NB4 (cell line): ENCODE measurements around the gene AXIN1.

Source experiments
- DNase-seq: peaks from one replicate; pipeline ENCODE4 v3.0.0; 2010; ENCODE audit warnings: low read depth
- H3K4me3 ChIP-seq: one replicate; pipeline ENCODE4 v1.5.1; 2011; ENCODE audit warnings: mild to moderate bottlenecking, low read depth, low read length, moderate library complexity
- MYC ChIP-seq: IDR thresholded peaks from 2 replicates; pipeline ENCODE4 v1.6.1; 2011; ENCODE audit warnings: low read depth, low read length
- POLR2A ChIP-seq: IDR thresholded peaks from 2 replicates; pipeline ENCODE4 v1.6.1; 2011; ENCODE audit warnings: mild to moderate bottlenecking; ENCODE audit not compliant: insufficient read length; ENCODE audit errors: extremely low read depth
- TF ChIP-seq, protein P1 (sequence below): IDR thresholded peaks from one replicate; pipeline ENCODE4 v1.5.1; 2012; ENCODE audit warnings: low read depth, low read length
- TF ChIP-seq, protein P2 (sequence below): IDR thresholded peaks from 2 replicates; pipeline ENCODE4 v1.6.1; 2011; ENCODE audit warnings: low read depth, low read length

Gene AXIN1

DNA sequence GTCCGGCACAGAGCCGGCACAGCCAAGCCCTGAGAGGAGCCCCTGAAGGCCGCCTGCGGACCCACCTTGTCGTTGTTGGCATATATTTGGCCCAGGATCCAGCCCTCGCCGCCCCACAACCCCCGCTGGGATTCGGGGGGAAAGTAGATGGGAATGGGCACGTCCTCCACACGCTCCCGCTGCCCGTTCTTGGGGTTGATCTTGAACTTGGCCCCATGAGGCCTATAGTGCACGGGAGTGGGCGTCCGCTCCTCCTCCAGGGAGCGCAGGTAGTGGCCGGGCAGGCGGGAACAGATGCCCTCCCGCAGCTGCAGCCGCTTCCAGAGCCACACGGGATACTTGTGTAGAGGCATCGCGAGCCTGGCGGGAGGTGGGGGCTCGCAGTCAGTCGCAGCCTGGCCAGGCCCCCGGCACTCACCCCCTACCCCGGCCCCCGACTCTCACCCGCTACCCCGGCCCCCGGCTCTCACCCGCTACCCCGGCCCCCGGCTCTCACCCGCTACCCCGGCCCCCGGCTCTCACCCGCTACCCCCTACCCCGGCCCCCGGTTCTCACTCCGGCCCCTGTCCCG lies 17.4 kb upstream of the AXIN1 start:
- no peak overlapping the region for H3K4me3 ChIP-seq
- TF ChIP-seq, protein P1, sequence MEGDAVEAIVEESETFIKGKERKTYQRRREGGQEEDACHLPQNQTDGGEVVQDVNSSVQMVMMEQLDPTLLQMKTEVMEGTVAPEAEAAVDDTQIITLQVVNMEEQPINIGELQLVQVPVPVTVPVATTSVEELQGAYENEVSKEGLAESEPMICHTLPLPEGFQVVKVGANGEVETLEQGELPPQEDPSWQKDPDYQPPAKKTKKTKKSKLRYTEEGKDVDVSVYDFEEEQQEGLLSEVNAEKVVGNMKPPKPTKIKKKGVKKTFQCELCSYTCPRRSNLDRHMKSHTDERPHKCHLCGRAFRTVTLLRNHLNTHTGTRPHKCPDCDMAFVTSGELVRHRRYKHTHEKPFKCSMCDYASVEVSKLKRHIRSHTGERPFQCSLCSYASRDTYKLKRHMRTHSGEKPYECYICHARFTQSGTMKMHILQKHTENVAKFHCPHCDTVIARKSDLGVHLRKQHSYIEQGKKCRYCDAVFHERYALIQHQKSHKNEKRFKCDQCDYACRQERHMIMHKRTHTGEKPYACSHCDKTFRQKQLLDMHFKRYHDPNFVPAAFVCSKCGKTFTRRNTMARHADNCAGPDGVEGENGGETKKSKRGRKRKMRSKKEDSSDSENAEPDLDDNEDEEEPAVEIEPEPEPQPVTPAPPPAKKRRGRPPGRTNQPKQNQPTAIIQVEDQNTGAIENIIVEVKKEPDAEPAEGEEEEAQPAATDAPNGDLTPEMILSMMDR: no peak
- TF ChIP-seq POLR2A: no peak
- TF ChIP-seq, protein P2, sequence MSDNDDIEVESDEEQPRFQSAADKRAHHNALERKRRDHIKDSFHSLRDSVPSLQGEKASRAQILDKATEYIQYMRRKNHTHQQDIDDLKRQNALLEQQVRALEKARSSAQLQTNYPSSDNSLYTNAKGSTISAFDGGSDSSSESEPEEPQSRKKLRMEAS: no peak
- TF ChIP-seq MYC: no peak
- no peak for DNase-seq

DNA sequence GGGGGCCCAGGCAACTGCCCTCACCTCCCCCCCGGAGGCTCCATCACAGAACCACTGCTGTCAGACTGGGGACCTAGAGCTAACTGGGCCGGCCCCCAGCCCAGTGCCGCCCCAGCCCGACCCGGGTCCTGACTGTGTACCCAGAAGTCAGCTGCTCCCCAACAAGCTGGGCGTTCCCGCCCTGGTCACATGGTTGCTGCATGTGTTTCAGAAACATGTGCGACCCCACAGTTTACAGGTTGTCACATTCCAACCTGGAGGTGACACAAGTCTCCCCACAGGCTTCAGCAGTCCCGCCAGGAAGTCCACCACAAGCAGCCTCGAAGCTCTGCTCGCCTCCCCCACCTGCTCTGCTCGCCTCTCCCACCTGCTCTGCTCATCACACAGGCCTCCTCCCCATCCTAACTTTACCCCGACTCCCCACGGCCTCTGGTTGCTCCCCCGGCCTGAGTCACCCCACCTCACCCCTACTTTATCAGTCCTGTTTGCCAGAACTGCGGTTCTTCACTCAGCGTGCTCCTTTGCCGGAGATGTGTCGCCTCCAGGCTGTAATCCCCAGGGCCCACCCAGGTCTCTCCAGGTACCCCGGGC lies 16.8 kb upstream of the AXIN1 start:
- DNase-seq: no peak
- no peak overlapping the region for H3K4me3 ChIP-seq
- no peak for TF ChIP-seq POLR2A
- TF ChIP-seq, protein P2: no peak
- TF ChIP-seq MYC: no peak
- TF ChIP-seq, protein P1: no peak

DNA sequence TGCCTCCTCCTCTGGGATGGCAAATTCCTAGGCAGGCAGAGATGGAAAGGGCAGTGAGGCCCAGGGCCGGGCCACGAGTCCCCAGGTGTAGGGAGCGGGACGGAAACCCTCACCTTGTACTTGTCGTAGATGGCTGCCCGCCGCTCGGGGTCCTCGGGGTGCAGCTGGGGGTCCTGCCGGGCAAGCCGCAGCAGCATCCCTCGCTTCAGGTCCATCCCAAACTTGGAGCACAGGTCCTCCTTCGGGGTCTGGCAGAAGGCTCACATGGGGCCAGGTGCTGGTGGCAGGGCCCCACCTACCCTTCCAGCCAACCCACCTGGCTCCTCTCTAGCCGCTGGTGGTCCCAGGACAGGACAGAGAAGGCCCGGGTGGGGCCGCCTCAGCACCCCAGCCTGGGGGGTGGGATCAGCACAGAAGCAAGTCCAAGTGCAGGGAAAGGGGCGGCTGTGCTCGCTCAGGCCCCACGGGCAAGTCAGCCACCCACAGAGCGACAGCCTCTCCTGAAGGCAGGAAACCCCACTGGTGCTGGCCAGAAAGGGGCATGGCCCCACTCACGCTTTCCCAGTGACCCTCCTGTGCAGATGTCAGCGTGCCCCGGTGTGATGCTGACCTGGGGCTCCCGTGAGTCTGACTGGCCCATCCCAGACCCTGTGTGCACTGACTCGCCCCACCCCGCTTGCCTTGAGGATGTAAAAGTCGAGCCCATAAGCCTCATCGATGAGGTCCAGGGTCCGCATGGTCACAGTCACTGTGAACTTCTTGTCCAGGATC lies 16.1 kb upstream of the AXIN1 start:
- TF ChIP-seq POLR2A: no peak
- TF ChIP-seq, protein P2: no peak
- TF ChIP-seq, protein P1: no peak
- TF ChIP-seq MYC: no peak
- no peak for DNase-seq
- no peak overlapping the region for H3K4me3 ChIP-seq

GRCh38 chr16:367333-367903 lies 14.9 kb upstream of the AXIN1 start:
- H3K4me3 ChIP-seq: no peak overlapping the region
- no peak for TF ChIP-seq POLR2A
- TF ChIP-seq, protein P2: no peak
- no peak for TF ChIP-seq MYC
- TF ChIP-seq, protein P1: no peak
- DNase-seq: no peak

DNA sequence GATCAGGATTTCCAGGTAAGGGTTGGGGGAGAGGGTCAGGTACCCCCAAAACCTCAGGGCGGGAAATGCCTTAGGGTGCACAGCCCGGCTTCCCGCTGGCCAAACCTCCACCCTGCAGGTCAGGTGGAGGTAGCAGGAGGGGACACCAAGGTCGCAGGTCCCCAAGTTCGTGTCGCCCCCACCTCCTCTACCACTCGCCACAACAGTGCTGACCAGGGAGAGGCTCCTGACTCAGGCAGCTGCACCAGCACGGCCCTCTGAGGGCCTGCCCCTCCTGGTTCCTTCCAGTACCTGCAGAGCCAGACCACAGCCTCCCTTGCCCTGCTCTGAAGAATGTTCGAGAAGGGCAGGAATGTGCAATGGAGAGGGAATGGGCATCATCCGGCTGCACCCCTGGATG lies 14.0 kb upstream of the AXIN1 start:
- TF ChIP-seq, protein P2: no peak
- no peak for TF ChIP-seq POLR2A
- no peak for TF ChIP-seq MYC
- TF ChIP-seq, protein P1: no peak
- H3K4me3 ChIP-seq: no peak overlapping the region
- no peak for DNase-seq
